Fibroblast of mammary gland (primary cell): ENCODE results near the gene BPIFB2.
"Not testable (repeated sequence)": the region's sequence is repeated elsewhere in the genome, so short reads cannot be mapped to it uniquely, and the experiment has no call there.

Experiments used
- DNase-seq: peaks from one replicate; pipeline ENCODE4 v3.0.0-alpha.2; 2010; ENCODE audit warnings: low read depth
- H3K4me3 ChIP-seq: 2 replicates; pipeline ENCODE4 v1.5.1; 2011; ENCODE audit warnings: low read depth, mild to moderate bottlenecking, low read length, moderate library complexity; ENCODE audit not compliant: control insufficient read depth
- TF ChIP-seq, protein P1 (sequence below): conservative IDR thresholded peaks from 2 replicates; pipeline ENCODE4 v1.5.1; 2011; ENCODE audit warnings: low read depth, low read length, inconsistent platforms; ENCODE audit not compliant: control insufficient read depth, insufficient read depth

Gene BPIFB2, protein sequence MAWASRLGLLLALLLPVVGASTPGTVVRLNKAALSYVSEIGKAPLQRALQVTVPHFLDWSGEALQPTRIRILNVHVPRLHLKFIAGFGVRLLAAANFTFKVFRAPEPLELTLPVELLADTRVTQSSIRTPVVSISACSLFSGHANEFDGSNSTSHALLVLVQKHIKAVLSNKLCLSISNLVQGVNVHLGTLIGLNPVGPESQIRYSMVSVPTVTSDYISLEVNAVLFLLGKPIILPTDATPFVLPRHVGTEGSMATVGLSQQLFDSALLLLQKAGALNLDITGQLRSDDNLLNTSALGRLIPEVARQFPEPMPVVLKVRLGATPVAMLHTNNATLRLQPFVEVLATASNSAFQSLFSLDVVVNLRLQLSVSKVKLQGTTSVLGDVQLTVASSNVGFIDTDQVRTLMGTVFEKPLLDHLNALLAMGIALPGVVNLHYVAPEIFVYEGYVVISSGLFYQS

DNA sequence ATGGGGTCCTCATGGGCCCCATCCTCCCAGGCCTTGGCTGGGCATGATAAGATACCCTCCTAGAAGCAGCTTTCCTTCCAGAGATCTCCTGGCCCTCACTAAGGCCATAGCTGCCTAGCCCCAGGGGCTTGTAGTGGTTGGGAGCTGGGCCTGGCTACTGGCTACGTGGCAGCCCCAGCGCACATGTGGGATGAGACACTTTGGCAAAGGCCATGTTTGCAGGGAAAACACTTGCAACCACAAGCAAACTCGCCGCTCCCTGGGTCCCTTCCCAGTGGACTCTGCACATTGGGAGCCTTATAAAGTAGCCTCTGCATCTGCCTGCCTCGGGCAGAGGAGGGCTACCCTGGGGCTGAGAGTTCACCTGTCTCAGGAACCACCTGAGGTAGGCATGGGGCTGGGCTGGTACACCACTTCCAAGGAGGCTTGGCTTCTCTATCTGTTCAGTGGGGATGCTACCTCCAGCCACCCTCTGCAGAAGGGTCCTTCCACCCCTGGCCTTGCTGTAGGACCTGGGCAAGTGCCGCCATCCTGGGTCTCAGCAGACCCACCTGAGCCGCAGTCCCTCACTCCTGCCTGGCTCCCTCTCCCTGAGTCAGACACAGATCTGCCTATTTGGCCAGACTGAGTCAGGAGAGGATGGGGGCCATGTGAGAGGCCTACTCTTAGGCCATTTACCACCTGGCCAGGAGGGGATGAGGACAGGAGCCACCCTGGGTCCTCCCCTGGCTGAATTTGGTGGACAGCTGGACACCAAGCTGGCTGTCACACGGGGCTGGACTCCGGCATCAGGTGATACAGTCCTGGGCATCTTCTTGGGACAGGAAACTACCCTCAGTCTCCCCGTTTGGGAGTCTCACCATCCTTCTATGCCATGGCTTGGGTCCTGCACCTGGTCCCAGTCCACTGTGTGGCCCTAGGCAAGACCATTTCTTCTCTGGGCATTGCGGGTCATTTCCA, at the start of gene BPIFB2:
BPIFB2 (plus strand) TSS at position 329 of the 960 bp plus-strand sequence. CDS start 871 bp downstream, outside the sequence.
- no peak for DNase-seq
- H3K4me3 ChIP-seq = no peak within 1 kb of the TSS
- TF ChIP-seq, protein P1, sequence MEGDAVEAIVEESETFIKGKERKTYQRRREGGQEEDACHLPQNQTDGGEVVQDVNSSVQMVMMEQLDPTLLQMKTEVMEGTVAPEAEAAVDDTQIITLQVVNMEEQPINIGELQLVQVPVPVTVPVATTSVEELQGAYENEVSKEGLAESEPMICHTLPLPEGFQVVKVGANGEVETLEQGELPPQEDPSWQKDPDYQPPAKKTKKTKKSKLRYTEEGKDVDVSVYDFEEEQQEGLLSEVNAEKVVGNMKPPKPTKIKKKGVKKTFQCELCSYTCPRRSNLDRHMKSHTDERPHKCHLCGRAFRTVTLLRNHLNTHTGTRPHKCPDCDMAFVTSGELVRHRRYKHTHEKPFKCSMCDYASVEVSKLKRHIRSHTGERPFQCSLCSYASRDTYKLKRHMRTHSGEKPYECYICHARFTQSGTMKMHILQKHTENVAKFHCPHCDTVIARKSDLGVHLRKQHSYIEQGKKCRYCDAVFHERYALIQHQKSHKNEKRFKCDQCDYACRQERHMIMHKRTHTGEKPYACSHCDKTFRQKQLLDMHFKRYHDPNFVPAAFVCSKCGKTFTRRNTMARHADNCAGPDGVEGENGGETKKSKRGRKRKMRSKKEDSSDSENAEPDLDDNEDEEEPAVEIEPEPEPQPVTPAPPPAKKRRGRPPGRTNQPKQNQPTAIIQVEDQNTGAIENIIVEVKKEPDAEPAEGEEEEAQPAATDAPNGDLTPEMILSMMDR = no peak

DNA sequence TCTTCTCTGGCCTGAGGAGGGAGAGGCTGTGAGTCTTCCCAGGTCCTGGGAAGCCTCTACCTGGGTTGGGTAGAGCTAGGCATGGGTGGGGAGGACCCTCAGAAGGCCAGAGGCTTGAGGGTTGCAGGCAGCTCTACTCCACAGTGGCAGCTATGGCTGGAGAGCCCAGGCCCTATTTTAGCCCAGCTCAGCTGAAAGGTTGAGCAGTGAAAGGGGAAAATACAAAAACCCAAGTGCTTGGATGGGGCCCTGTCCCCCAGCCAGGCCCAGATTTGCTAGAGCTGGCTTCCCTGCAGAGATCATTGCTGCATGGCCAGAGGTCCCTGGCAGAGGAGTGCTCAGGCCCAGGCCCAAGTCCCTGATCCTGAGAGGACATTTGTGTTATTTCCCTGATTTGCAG, 48.9 kb upstream of the BPIFB2 start:
- TF ChIP-seq, protein P1 = no peak
- DNase-seq = no peak
- H3K4me3 ChIP-seq = no peak overlapping the region

DNA sequence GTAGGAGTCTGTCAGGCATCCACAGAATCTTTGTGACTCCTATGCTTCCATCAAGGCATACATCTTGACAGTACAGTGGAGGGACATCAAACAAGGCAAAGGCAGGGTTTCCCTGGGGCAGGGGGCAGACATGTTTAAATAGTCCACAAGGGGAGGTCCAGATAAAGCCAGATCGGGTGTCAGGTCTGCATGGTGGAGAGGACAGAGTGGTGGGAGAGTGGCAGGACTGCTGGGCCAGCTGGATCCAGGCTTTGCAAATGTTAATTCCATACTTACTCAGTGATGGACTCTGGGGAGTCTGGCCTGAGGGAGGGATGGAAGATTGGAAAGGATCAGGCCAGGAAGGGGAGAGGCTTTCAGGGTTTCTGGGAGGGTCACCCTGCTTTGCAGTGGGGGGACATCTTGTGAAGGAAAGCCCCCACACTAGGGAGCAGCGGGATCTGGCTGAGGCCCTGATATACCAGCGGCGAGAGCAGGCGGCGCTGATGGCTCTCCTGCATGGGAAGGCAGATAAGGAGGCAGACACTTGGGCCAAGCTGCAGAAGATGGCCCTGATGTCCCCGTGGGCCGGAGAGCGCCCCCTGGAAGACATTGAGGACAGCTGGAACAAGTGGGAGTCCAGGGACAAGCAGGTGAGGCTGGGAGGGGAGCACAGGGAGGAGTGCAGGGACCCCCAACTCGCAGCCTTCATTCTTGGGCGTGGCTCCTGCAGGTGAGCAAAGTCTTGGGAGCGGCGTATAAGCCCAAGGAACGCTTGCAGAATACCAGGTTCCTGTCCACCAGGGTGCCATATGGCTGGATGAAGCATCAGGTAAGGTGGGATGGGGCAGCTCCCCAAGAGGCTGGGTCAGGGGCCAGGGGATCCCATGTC, 47.9 kb upstream of the BPIFB2 start:
- TF ChIP-seq, protein P1 = no peak
- no peak overlapping the region for H3K4me3 ChIP-seq
- no peak for DNase-seq

DNA sequence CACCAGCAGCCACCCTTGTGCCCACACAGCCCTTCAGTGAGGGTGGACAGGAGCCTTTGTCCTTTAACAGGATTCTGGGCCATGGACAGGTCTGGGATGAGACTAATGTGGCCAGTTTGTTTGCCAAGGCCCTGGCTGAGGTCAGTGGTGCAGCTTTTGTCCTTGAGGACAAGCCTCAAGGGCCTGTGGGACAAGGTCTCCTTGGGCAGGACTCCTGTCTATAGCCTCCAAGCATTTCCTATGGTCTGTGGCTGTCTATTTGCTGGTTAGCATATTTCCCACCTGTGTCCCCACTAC, 47.3 kb upstream of the BPIFB2 start:
- H3K4me3 ChIP-seq = no peak overlapping the region
- TF ChIP-seq, protein P1 = no peak
- no peak for DNase-seq

DNA sequence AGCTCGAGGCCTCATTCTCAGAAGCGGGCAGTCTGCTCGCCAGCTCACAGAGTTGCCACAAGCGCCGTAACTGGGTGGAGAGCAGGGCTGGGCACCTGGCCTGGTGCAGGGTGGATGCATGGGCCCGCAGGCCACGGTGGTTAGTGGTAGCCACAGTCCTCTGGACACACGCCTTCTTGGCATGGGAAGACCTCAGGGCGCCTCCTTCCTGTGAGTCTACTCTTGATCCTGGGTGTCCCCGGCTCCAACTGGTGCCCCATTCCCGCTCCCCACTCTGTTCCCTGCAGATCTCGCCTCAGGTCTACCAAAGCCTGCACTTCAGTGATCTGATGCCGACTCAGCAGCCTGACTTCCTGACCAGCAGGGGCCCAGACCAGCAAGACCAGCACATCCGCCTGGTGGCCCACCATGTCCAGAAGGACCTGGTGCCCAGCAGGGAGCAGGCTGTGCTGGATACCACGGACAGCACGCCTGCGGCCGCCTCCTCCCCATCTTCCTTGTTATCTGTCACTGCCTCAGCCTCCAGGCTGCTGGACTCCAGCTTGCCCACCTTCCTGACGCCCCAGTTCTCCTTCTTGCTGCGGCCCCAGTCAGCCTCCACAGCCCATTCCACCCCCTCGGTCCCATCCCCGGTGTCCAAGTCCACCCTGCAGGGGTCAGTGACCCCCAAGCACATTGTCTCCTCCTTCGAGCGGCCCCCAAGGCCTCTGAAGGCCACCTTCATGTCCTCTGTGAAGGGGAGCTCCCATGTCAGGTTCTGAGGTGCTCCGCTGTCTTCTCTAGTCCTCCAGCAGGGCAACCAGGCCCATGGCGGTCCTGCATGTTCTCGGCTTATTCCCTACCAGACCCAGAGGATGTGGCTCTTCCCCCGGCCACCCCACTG, 46.4 kb upstream of the BPIFB2 start:
- no peak for DNase-seq
- TF ChIP-seq, protein P1 = no peak
- no peak overlapping the region for H3K4me3 ChIP-seq

DNA sequence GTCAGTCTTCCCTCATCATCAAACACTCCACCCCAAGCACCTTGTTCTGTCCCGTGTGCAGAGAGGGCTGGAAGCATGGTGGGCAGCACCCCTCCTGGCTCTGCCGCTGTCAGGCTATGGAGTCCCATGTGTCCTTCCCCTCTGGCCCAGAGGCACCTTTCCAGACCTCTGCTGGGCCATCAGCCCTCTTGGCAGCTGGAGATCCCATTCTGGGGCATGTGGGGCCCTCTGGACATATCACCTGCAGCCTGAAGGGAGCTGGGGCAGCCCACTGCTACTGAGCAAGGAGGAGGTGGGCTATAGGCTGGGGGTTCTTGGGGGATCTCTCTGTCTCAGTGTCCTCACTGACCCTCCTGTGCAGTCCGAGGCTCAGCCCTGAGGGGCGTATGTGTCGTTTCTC, 45.5 kb upstream of the BPIFB2 start:
- no peak for DNase-seq
- TF ChIP-seq, protein P1 = no peak
- H3K4me3 ChIP-seq = no peak overlapping the region

DNA sequence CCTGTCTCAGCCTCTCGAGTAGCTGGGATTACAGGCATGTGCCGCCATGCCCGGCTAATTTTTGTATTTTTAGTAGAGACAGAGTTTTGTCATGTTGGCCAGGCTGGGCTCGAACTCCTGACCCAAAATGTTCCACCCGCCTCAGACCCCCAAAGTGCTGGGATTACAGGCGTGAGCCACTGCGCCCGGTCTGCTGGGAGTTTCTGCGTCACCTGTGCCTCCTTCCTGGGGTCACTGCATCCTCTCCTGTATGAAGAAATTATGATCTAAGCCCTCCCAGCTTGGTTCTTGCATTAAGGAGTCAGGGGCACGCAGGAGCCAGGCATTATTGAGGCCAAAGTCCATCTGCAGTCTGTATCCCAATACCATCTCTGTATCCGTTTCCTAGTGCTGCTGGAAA, 44.9 kb upstream of the BPIFB2 start:
- not testable (repeated sequence) for H3K4me3 ChIP-seq, DNase-seq
